Subcutaneous abdominal adipose tissue (tissue), 5 donors: ENCODE measurements around the gene CPD.

Source experiments
- H3K27ac ChIP-seq: one replicate; pipeline ENCODE4 v1.7.0; 2013; ENCODE audit warnings: low read depth, mild to moderate bottlenecking, inconsistent platforms, low read length, moderate library complexity
- H3K27me3 ChIP-seq, 5 donors: one replicate each; pipeline ENCODE4 v1.7.0; 2013; ENCODE audit warnings: low read length in 5 of 5, inconsistent platforms in 1 of 5; ENCODE audit not compliant: control insufficient read depth in 5 of 5, insufficient read depth in 4 of 5
- H3K36me3 ChIP-seq, 5 donors: one replicate each; pipeline ENCODE4 v1.7.0; 2013; ENCODE audit warnings: low read length in 5 of 5; ENCODE audit not compliant: control insufficient read depth in 5 of 5, insufficient read depth in 5 of 5
- H3K4me1 ChIP-seq, 5 donors: one replicate each; pipeline ENCODE4 v1.7.0; 2013; ENCODE audit warnings: low read length in 5 of 5, mild to moderate bottlenecking in 3 of 5, moderate library complexity in 1 of 5; ENCODE audit not compliant: control insufficient read depth in 5 of 5, insufficient read depth in 5 of 5
- H3K4me3 ChIP-seq, 5 donors: one replicate each; pipeline ENCODE4 v1.7.0; 2013; ENCODE audit warnings: low read length in 5 of 5, low read depth in 1 of 5
- H3K9ac ChIP-seq, 5 donors: one replicate each; pipeline ENCODE4 v1.7.0; 2013; ENCODE audit warnings: low read length in 5 of 5, mild to moderate bottlenecking in 4 of 5, moderate library complexity in 3 of 5
- H3K9me3 ChIP-seq, 5 donors: one replicate each; pipeline ENCODE4 v1.7.0; 2013; ENCODE audit warnings: low read length in 5 of 5; ENCODE audit not compliant: control insufficient read depth in 5 of 5
- donor health status: healthy.
- donor health status: healthy.
- donor health status: healthy.
- donor health status: healthy.
- donor health status: healthy.

CPD gene

DNA sequence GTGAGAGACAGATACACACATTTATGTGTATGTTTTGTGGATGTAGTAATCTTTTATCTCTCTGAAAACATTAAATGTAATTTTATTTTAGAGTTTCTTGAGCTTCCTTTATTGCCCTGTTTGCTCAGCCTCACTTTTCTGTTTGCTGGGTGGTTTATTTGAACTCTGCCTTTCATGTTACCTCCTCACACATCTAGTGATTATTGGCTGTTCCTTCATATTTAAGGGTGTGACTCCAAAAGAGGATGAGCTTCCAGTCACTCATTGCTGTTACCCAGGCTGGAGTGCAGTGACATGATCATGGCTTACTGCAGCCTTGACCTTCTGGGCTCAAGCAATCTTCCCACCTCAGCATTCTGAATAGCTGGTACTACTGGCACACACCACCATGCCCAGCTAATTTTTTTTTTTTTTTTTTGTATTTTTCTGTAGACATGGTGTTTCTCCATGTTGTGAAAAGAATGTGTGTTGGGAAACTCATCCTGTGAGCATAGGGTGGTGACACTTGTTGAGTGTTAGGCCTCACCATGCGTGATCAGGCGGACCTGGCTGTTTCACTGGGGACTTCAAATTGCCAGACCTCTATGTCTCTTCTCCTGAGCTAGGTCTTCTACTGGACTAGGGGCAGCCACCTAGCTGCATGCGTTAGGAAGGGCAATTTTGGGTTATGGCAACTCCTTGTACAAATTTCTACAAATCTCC, 136.3 kb downstream of the CPD start:
- Histone ChIP-seq H3K9me3 (no peaks in the 10 kb centered on the region), H3K4me3 (no peak overlapping the region), H3K27me3 (no peaks in the 10 kb centered on the region), H3K36me3 (peaks cover 15 to 40% (median 26%) of the 10 kb centered on the region in 5 donors), H3K9ac (no peak overlapping the region), H3K27ac (no peak overlapping the region), H3K4me1 (peaks cover 0 to 12% (median 4%) of the 10 kb centered on the region in 5 donors)

DNA sequence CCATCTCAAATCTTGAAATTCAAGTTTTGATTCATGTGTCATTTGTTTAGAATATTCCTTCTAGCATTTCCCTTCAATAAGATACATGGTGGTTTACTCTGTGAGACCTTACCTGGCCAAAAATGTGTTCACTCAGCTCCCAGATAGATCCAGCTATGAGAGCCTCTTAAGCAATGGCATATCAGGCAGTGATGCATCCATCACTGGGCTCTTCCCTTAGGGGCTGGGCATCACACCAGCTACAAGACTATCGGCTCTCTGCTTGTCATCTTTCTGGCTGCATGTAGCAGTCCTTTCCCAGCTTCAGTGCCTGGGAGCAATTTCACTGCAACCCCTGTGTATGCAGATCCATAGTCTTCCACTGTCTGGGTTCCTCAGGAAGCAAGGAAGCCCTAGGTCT, 139.1 kb downstream of the CPD start:
- Histone ChIP-seq H3K36me3 (peaks cover 15 to 56% (median 29%) of the 10 kb centered on the region in 5 donors), H3K9me3 (no peaks in the 10 kb centered on the region), H3K27me3 (no peaks in the 10 kb centered on the region), H3K9ac (no peak overlapping the region), H3K4me3 (no peak overlapping the region), H3K27ac (no peak overlapping the region), H3K4me1 (peaks cover 4 to 19% (median 6%) of the 10 kb centered on the region in 5 donors)

DNA sequence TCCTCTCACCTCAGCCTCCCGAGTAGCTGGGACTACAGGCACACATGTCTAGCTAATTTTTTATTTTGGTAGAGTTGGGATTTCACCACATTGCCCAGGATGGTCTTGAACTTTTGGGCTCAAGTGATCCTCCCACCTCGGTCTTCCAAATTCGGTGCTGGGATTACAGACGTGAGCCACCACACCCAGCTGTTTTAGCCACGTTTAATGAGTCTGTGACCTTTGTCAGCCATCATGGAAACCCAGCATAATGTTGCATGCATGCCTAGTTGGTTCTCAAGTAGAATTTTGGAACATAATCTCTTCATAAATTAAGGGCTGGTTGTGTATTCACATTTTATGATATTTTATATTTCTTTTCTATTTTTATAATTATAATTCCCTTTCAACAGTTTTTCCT, 140.4 kb downstream of the CPD start:
- Histone ChIP-seq H3K36me3 (peaks cover 8 to 47% (median 24%) of the 10 kb centered on the region in 5 donors), H3K4me1 (peaks cover 4 to 19% (median 6%) of the 10 kb centered on the region in 5 donors), H3K9ac (no peak overlapping the region), H3K9me3 (no peaks in the 10 kb centered on the region), H3K27me3 (no peaks in the 10 kb centered on the region), H3K27ac (peak overlapping the region; percentile 81), H3K4me3 (no peak overlapping the region)
